ENCODE results near the gene CCDC12. TPM values are rescaled to one million over a fixed set of nuclear protein-coding genes. Genes with fewer than 3 reads are reported as not detected.

Gene CCDC12
- total RNA-seq, 4 donors from 2014 or later, result 4.1 to 92.0 (median 41.2) TPM

DNA sequence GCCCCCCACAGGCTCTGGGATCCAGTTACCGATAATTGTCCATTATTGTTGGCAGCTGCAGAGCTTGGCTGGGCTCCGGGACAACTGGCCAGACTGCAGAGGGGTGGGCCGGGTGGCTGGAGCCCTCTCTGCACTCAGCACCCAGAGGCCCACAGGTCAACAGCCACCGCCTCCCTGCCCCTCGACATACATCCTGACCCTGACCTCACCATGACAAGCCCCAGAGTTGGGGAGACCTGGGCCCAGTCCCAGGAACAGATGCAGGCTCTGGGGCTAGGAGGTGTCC lies 76.6 kb downstream of the CCDC12 start:
- peaks cover 0 to 6% of the 10 kb centered on the region in 2 donors for H3K4me1 ChIP-seq
- intact Hi-C loops (cut with DNase I; ENCODE audit: low total_unique reads), result no loop called here
- no peaks in the 10 kb centered on the region for H3K9me3 ChIP-seq
- H3K27me3 ChIP-seq, result no peaks in the 10 kb centered on the region
- H3K27ac ChIP-seq, result no peak overlapping the region
- TF ChIP-seq, protein P1, sequence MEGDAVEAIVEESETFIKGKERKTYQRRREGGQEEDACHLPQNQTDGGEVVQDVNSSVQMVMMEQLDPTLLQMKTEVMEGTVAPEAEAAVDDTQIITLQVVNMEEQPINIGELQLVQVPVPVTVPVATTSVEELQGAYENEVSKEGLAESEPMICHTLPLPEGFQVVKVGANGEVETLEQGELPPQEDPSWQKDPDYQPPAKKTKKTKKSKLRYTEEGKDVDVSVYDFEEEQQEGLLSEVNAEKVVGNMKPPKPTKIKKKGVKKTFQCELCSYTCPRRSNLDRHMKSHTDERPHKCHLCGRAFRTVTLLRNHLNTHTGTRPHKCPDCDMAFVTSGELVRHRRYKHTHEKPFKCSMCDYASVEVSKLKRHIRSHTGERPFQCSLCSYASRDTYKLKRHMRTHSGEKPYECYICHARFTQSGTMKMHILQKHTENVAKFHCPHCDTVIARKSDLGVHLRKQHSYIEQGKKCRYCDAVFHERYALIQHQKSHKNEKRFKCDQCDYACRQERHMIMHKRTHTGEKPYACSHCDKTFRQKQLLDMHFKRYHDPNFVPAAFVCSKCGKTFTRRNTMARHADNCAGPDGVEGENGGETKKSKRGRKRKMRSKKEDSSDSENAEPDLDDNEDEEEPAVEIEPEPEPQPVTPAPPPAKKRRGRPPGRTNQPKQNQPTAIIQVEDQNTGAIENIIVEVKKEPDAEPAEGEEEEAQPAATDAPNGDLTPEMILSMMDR (IDR thresholded peaks at IDR 0.05), result no peak
- no peak for TF ChIP-seq POLR2A (IDR thresholded peaks at IDR 0.05)
- no peak overlapping the region for H3K4me3 ChIP-seq
- no peaks in the 10 kb centered on the region for H3K36me3 ChIP-seq
- DNase-seq, result no peak

DNA sequence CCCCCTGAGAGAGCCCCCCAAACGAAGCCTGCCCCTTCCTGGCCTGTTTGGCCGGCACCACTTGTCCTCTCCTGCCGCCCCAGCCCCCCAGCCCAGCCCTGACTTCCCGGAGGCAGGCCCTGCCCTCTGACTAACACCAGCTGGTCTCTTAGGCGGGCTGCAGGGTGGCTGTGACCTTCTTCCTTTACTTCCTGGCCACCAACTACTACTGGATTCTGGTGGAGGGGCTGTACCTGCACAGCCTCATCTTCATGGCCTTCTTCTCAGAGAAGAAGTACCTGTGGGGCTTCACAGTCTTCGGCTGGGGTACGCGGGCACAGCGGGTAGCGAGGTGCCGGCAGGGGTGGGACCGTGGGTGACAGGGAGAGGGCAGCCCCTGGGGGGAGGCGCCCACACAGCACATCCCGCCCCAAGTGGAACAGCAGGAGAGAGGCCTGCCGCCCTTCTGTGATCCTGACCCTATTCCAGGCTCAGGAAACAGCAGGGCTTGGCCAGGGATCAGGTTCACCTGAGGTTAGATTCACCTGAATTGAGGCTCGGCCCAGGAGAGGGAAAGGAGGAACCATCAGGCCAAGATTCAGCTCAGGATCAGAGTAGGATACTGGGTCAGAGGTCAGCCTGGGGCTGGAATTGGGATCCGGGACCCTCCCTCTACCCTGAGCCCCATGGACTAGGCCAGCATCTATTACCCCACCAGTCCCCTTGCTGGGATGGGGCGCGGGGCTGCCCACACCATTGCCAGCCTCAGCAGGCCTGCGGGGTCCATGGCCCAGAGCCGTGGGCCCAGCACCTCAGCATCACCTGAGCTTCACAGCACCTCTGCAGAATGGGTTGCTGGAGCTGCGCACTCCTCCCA lies 77.2 kb downstream of the CCDC12 start:
- TF ChIP-seq, protein P1 (IDR thresholded peaks at IDR 0.05), result no peak
- TF ChIP-seq POLR2A (IDR thresholded peaks at IDR 0.05), result no peak
- Histone ChIP-seq H3K4me1 (peaks cover 0 to 6% of the 10 kb centered on the region in 2 donors), H3K36me3 (no peaks in the 10 kb centered on the region), H3K9me3 (no peaks in the 10 kb centered on the region), H3K4me3 (no peak overlapping the region), H3K27me3 (no peaks in the 10 kb centered on the region), H3K27ac (no peak overlapping the region)
- intact Hi-C loops (cut with DNase I; ENCODE audit: low total_unique reads), result no loop called here
- no peak for DNase-seq

DNA sequence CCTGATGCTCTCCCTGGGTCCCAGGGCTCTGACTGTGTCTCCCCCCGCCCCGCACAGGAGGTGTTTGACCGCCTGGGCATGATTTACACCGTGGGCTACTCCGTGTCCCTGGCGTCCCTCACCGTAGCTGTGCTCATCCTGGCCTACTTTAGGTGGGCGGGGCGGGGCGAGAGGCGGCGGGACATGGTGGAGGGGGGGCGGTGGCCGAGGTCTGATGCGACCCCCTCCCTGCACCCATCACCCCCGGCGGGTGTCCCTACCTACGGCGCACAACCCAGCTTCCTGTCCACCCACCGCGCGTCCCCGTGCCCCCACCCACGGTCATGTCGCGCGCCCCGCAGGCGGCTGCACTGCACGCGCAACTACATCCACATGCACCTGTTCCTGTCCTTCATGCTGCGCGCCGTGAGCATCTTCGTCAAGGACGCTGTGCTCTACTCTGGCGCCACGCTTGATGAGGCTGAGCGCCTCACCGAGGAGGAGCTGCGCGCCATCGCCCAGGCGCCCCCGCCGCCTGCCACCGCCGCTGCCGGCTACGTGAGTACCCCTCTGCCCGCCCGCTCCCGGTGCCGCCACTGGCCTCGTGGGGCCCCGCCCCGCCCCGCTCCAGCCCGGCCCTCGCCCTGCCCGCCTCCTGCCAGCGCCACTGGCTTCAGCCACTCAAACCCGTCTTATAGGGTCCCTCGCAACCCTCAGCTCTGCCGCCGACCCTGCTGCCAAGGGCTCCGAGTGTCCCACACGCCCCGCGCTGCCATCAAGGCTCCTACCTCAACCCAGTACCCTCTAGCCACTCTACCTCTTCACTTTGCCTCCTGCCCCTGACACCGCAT lies 78.0 kb downstream of the CCDC12 start:
- no peaks in the 10 kb centered on the region for H3K27me3 ChIP-seq
- H3K4me1 ChIP-seq, result peaks cover 0 to 9% of the 10 kb centered on the region in 2 donors
- no peaks in the 10 kb centered on the region for H3K36me3 ChIP-seq
- H3K9me3 ChIP-seq, result no peaks in the 10 kb centered on the region
- DNase-seq, result no peak
- intact Hi-C loops (cut with DNase I; ENCODE audit: low total_unique reads), result no loop called here
- H3K4me3 ChIP-seq, result no peak overlapping the region
- TF ChIP-seq POLR2A (IDR thresholded peaks at IDR 0.05), result no peak
- TF ChIP-seq, protein P1 (IDR thresholded peaks at IDR 0.05), result no peak
- H3K27ac ChIP-seq, result no peak overlapping the region

DNA sequence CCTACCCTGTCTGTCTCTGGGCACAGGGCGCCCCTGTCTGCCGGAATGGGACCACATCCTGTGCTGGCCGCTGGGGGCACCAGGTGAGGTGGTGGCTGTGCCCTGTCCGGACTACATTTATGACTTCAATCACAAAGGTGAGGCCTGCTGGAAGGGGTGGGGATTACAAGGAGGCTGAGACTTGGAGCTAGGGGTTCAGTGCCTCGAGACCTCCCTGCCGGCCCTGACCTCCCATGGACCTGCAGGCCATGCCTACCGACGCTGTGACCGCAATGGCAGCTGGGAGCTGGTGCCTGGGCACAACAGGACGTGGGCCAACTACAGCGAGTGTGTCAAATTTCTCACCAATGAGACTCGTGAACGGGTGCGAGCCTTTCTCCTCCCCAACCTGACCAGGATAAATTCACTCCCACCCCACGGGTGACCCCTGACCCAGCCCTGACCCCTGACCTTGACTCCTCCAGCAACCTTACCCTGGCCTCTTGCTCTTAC lies 78.7 kb downstream of the CCDC12 start:
- H3K9me3 ChIP-seq, result no peaks in the 10 kb centered on the region
- no peaks in the 10 kb centered on the region for H3K36me3 ChIP-seq
- H3K4me1 ChIP-seq, result peaks cover 0 to 14% of the 10 kb centered on the region in 2 donors
- no peaks in the 10 kb centered on the region for H3K27me3 ChIP-seq
- H3K4me3 ChIP-seq, result no peak overlapping the region
- DNase-seq, result no peak
- no peak overlapping the region for H3K27ac ChIP-seq
- no peak for TF ChIP-seq POLR2A (IDR thresholded peaks at IDR 0.05)
- TF ChIP-seq, protein P1 (IDR thresholded peaks at IDR 0.05), result no peak
- intact Hi-C loops (cut with DNase I; ENCODE audit: low total_unique reads), result no loop called here

DNA sequence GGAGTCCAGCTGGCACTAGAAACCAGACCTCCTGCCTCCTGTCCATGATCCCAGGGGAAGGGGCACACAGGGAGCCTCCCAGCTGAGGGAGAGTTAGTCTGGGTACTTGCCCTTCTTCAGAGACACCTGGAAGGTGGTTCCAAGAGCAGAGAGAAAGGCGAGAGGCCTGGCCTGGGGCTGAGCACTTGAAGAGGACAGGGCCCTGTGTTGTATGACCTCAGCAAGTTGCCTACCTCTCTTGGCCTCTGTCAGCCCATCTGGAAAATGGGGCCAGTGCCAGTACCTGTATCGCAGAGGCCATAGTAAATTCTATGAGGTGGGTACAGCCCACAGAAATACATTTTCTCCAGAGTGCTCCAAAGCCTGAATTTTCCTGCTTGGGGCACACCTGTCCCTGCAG lies 79.5 kb downstream of the CCDC12 start:
- no peaks in the 10 kb centered on the region for H3K9me3 ChIP-seq
- no peak overlapping the region for H3K27ac ChIP-seq
- intact Hi-C loops (cut with DNase I; ENCODE audit: low total_unique reads), result no loop called here
- H3K36me3 ChIP-seq, result no peaks in the 10 kb centered on the region
- peaks cover 0 to 22% of the 10 kb centered on the region in 2 donors for H3K4me1 ChIP-seq
- no peak for TF ChIP-seq POLR2A (IDR thresholded peaks at IDR 0.05)
- TF ChIP-seq, protein P1 (IDR thresholded peaks at IDR 0.05), result no peak
- no peak overlapping the region for H3K4me3 ChIP-seq
- H3K27me3 ChIP-seq, result no peaks in the 10 kb centered on the region
- DNase-seq, result no peak

All from uterus (tissue), 4 donors.